Endothelial cell (in vitro differentiated cells): ENCODE data around the gene SCD. TPM values are rescaled to one million over a fixed set of nuclear protein-coding genes. Genes with fewer than 3 reads are reported as not detected.
"Not testable (repeated sequence)": the region's sequence is repeated elsewhere in the genome, so short reads cannot be mapped to it uniquely, and the experiment has no call there.

Experiments used
- DNase-seq: peaks from one replicate; pipeline ENCODE4 v3.0.0; 2021; ENCODE audit warnings: low spot score
- H3K27ac Mint-ChIP-seq: one replicate; pipeline ENCODE4 v1.8.0; 2021; ENCODE audit warnings: mixed read lengths, inconsistent platforms; ENCODE audit not compliant: unreplicated experiment
- H3K27me3 Mint-ChIP-seq: one replicate; pipeline ENCODE4 v1.8.0; 2021; ENCODE audit warnings: mild to moderate bottlenecking, moderate library complexity, mixed read lengths, inconsistent platforms; ENCODE audit not compliant: unreplicated experiment
- H3K36me3 Mint-ChIP-seq: one replicate; pipeline ENCODE4 v1.8.0; 2021; ENCODE audit warnings: mild to moderate bottlenecking, low read depth, mixed read lengths, inconsistent platforms; ENCODE audit not compliant: unreplicated experiment
- H3K4me1 Mint-ChIP-seq: one replicate; pipeline ENCODE4 v1.8.0; 2021; ENCODE audit warnings: mild to moderate bottlenecking, mixed read lengths, inconsistent platforms; ENCODE audit not compliant: unreplicated experiment
- H3K4me3 Mint-ChIP-seq: one replicate; pipeline ENCODE4 v1.8.0; 2021; ENCODE audit warnings: mild to moderate bottlenecking, mixed read lengths, inconsistent platforms; ENCODE audit not compliant: unreplicated experiment
- H3K9me3 Mint-ChIP-seq: one replicate; pipeline ENCODE4 v1.8.0; 2021; ENCODE audit warnings: mixed read lengths, inconsistent platforms; ENCODE audit not compliant: unreplicated experiment
- total RNA-seq: library from RNA; stranded (reverse); fragmentation: NEBNext Ultra II Directional; extraction: Animal tissue kit (Norgen Biotek cat#: 25700); gene quantifications from one replicate; pipeline ENCODE4 v1.2.1, GENCODE V29; 2021; ENCODE audit not compliant: unreplicated experiment
- TF ChIP-seq, protein P1 (sequence below): fragments of 200-600 bp; sonication (generic); IDR thresholded peaks from one replicate; pipeline ENCODE4 v1.5.0; 2021; ENCODE audit warnings: antibody characterized with exemption; ENCODE audit not compliant: unreplicated experiment

The SCD gene
- total RNA-seq, 1 donor from 2014 or later, result 627 TPM

DNA sequence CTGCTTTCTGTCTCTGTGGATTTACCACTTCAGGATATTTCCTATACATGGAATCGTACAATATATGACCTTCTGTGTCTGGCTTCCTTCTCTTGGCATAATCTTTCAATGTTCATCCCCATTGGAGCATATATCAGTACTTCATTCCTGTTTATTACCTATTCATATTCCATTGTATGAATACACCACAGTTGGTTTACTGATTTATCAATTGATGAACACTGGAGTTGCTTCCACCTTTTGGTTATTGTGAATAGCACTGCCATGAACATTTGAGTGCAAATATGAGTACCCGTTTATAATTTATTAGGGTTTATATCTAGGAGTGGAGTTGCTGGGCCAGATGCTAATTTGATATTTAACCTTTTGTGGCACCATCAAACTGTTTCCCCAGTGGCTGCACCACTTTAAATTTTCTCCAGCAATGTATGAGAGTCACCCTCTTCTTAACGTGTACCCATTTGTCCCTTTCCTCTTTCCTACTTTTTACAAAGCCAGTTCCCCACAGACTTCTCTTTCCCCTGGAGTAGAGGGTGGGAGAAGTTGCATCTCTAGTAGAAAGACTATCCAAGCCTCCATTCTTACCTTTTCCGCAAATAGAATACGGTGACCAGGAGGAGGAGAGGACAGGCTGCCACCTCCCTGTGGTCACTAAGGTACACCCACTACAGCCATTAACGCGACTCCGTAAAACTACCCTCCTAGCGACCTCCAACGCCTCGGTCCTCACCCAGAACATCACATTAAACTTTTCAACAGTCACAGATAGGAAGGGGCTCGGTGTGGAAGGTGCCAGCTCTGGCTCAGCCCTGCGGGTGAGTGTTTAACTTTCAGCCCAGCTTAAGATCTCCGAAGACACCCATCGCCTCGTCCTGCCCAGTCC is 25.6 kb downstream of the SCD start:
- TF ChIP-seq, protein P1, sequence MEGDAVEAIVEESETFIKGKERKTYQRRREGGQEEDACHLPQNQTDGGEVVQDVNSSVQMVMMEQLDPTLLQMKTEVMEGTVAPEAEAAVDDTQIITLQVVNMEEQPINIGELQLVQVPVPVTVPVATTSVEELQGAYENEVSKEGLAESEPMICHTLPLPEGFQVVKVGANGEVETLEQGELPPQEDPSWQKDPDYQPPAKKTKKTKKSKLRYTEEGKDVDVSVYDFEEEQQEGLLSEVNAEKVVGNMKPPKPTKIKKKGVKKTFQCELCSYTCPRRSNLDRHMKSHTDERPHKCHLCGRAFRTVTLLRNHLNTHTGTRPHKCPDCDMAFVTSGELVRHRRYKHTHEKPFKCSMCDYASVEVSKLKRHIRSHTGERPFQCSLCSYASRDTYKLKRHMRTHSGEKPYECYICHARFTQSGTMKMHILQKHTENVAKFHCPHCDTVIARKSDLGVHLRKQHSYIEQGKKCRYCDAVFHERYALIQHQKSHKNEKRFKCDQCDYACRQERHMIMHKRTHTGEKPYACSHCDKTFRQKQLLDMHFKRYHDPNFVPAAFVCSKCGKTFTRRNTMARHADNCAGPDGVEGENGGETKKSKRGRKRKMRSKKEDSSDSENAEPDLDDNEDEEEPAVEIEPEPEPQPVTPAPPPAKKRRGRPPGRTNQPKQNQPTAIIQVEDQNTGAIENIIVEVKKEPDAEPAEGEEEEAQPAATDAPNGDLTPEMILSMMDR, result no peak
- no peaks in the 10 kb centered on the region for H3K27me3 Mint-ChIP-seq
- peaks cover 4% of the 10 kb centered on the region for H3K36me3 Mint-ChIP-seq
- DNase-seq, result no peak
- H3K4me3 Mint-ChIP-seq, result no peak overlapping the region
- H3K4me1 Mint-ChIP-seq, result peaks cover 24% of the 10 kb centered on the region
- no peaks in the 10 kb centered on the region for H3K9me3 Mint-ChIP-seq
- H3K27ac Mint-ChIP-seq, result no peak overlapping the region

DNA sequence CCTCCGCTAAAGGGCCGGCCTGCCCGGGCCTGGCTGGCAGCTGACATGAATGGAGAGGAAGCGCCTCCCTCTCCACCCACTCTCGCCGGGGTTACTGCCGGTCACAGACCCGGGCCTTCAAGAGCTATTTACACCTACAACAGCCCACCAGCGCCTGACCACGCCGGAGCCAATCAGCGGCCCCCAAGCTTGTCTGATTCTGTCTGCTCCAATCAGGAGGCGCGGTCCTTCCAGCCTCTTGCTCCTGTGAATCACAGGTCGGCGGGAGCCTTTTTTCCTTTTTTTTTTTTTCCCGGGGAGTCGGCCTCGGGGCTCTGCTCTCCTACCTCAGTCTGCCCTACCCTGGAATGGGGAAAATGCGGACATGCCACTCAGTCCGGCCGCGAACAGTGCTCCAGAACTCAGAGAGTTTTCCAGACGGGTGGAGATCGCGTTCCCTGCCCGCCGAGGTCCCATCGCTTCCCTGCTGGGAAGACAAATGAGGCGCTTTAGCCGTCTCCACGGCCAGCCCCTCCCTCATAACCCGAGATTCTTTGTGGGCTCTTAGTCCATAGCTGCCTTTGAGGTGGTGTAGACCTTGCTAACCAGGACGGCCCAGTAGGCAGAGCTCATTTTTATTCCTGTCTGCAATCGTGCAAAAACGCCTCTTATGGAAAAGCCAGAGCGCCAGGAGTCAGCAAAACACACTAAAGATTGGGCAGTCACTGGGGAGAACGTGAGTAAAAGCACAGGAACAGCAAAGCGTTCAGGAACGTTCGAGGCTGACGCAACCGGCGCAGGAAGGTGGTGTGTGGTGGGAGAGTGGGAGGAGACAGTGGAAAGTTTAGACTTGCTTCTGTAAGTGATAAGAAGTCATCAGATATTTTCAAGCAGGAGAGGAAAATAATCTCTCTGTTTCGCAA is 26.5 kb downstream of the SCD start:
- Mint-ChIP-seq H3K4me1 (peaks cover 24% of the 10 kb centered on the region), H3K36me3 (peaks cover 4% of the 10 kb centered on the region), H3K9me3 (no peaks in the 10 kb centered on the region), H3K27ac (no peak overlapping the region), H3K27me3 (no peaks in the 10 kb centered on the region), H3K4me3 (no peak overlapping the region)
- TF ChIP-seq, protein P1, result no peak
- DNase-seq, result peak; percentile 94

DNA sequence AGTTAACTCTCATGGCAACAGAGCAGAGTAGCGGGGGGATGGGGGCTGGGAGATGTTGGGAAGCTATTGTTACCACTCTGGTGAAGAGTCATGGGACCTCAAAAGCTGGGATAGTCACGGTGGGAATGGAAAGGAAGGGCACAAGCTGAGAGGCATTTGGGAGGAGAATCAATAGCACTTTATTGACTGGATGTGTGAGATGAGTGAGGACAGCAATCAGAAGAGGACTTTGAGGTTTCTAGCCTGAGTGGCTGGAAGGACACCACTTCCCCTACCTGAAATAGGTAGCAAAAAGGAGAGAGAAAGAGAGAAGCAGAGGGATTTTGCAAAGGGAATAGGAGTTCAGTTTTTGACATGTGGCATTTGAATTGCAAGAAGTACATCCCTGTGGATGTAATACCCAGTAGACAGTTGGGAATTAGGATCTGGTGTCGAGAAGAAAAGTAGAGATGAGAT is 27.2 kb downstream of the SCD start:
- Mint-ChIP-seq H3K4me3 (no peak overlapping the region), H3K27ac (no peak overlapping the region), H3K9me3 (no peaks in the 10 kb centered on the region), H3K36me3 (peaks cover 4% of the 10 kb centered on the region), H3K27me3 (no peaks in the 10 kb centered on the region), H3K4me1 (peaks cover 24% of the 10 kb centered on the region)
- TF ChIP-seq, protein P1, result no peak
- no peak for DNase-seq

DNA sequence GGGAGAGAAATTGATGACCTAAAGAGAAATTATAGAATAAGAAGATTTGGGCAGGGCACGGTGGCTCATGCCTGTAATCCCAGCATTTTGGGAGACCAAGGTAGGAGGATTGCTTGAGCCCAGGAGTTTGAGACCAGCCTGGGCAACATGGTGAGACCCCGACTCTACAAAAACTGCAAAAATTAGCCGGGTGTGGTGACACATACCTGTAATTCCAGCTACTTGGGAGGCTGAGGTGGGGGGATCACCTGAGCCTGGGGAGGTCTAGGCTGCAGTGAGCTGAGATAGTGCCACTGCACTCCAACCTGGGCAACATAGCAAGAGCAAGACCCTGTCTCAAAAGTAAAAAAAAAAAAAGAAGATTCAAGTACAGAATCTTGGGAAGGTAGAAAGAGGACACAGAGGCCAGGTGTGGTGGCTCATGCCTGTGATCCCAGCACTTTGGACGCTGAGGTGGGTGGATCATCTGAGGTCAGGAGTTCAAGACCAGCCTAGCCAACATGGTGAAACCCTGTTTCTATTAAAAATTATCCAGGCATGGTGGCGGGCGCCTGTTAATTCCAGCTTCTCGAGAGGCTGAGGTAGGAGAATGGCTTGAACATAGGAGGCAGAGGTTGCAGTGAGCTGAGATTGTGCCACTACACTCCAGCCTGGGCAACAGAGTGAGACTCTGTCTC is 27.8 kb downstream of the SCD start:
- DNase-seq, H3K9me3 Mint-ChIP-seq, H3K4me3 Mint-ChIP-seq, H3K36me3 Mint-ChIP-seq, H3K27ac Mint-ChIP-seq, H3K27me3 Mint-ChIP-seq: not testable (repeated sequence)
- H3K4me1 Mint-ChIP-seq, result peaks cover 24% of the 10 kb centered on the region

DNA sequence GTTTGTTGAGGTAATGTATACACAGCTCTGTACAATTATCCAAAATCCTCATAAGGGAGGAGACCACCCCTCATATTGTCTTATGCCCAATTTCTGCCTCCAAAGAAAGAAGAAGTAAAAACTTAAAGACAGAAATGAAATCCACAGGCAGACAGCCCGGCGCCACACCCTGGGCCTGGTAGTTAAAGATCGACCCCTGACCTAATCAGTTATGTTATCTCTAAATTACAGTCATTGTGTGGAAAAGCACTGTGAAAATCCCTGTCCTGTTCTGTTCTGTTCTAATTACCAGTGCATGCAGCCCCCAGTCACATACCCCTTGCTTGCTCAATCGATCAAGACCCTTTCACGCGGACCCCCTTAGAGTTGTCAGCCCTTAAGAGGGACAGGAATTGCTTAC is 29.6 kb downstream of the SCD start:
- not testable (repeated sequence) for H3K27me3 Mint-ChIP-seq, DNase-seq, H3K4me1 Mint-ChIP-seq, H3K36me3 Mint-ChIP-seq, H3K4me3 Mint-ChIP-seq, H3K9me3 Mint-ChIP-seq, H3K27ac Mint-ChIP-seq
